Muscle layer of duodenum (tissue), 2 donors: ENCODE results near the gene TSPEAR.
"Not testable (repeated sequence)": the region's sequence is repeated elsewhere in the genome, so short reads cannot be mapped to it uniquely, and the experiment has no call there.

Experiments used
- H3K27ac ChIP-seq: one replicate; pipeline ENCODE4 v1.7.0; 2013; ENCODE audit warnings: mild to moderate bottlenecking, low read length
- H3K27me3 ChIP-seq: one replicate; pipeline ENCODE4 v1.7.0; 2013; ENCODE audit warnings: low read depth, mild to moderate bottlenecking, control low read depth, low read length
- H3K36me3 ChIP-seq, 2 donors: one replicate each; pipeline ENCODE4 v1.7.0; 2013; ENCODE audit warnings: low read length in 2 of 2, control low read depth in 1 of 2, mild to moderate bottlenecking in 1 of 2; ENCODE audit not compliant: insufficient read depth in 2 of 2, control insufficient read depth in 1 of 2
- H3K4me1 ChIP-seq, 2 donors: one replicate each; pipeline ENCODE4 v1.7.0; 2013; ENCODE audit warnings: low read length in 2 of 2, mild to moderate bottlenecking in 2 of 2, control low read depth in 1 of 2, moderate library complexity in 1 of 2; ENCODE audit not compliant: insufficient read depth in 2 of 2, control insufficient read depth in 1 of 2
- H3K4me3 ChIP-seq, 2 donors: one replicate each; pipeline ENCODE4 v1.7.0; 2013; ENCODE audit warnings: low read length in 2 of 2, low read depth in 1 of 2, mild to moderate bottlenecking in 1 of 2
- H3K9me3 ChIP-seq, 2 donors: one replicate each; pipeline ENCODE4 v1.7.0; 2013; ENCODE audit warnings: low read length in 2 of 2, control low read depth in 1 of 2, mild to moderate bottlenecking in 1 of 2; ENCODE audit not compliant: control insufficient read depth in 1 of 2
- donor health status: healthy.

TSPEAR gene

GRCh38 chr21:44583800-44584147 is 127.6 kb downstream of the TSPEAR start:
- Histone ChIP-seq H3K4me3 (no peak overlapping the region), H3K9me3 (peaks cover 0 to 22% of the 10 kb centered on the region in 2 donors), H3K27ac (no peak overlapping the region), H3K27me3 (no peaks in the 10 kb centered on the region), H3K36me3 (no peaks in the 10 kb centered on the region), H3K4me1 (peaks cover 0 to 3% of the 10 kb centered on the region in 2 donors)

GRCh38 chr21:44583089-44583799 is 128.1 kb downstream of the TSPEAR start:
- Histone ChIP-seq H3K27me3 (no peaks in the 10 kb centered on the region), H3K36me3 (no peaks in the 10 kb centered on the region), H3K27ac (no peak overlapping the region), H3K4me1 (peaks cover 0 to 3% of the 10 kb centered on the region in 2 donors), H3K4me3 (no peak overlapping the region), H3K9me3 (peaks cover 0 to 24% of the 10 kb centered on the region in 2 donors)

GRCh38 chr21:44582055-44582454 is 129.3 kb downstream of the TSPEAR start:
- Histone ChIP-seq H3K4me3 (no peak overlapping the region), H3K27ac (no peak overlapping the region), H3K9me3 (peaks cover 0 to 31% of the 10 kb centered on the region in 2 donors), H3K36me3 (no peaks in the 10 kb centered on the region), H3K4me1 (peaks cover 0 to 3% of the 10 kb centered on the region in 2 donors), H3K27me3 (no peaks in the 10 kb centered on the region)

- Histone ChIP-seq H3K9me3 (peaks cover 5 to 31% of the 10 kb centered on the region in 2 donors), H3K36me3 (no peaks in the 10 kb centered on the region), H3K27me3 (no peaks in the 10 kb centered on the region)
These were observed 130.2 kb downstream of the TSPEAR start for GRCh38 chr21:44581158-44581557.

GRCh38 chr21:44580231-44580821 is 131.0 kb downstream of the TSPEAR start, which contains the start of gene KRTAP10-5:
Gene KRTAP10-5, minus strand, starts transcription at chr21:44580604. Its CDS starts 26 bp downstream, at chr21:44580578.
- not testable (repeated sequence) for H3K4me3 ChIP-seq
- peaks cover 5 to 27% of the 10 kb centered on the region in 2 donors for H3K9me3 ChIP-seq

More at GRCh38 chr21:44581158-44581557, 130.2 kb downstream of the TSPEAR start:
- H3K27ac ChIP-seq = no peak overlapping the region
- no peak overlapping the region for H3K4me3 ChIP-seq
- H3K4me1 ChIP-seq = peaks cover 0 to 3% of the 10 kb centered on the region in 2 donors

GRCh38 chr21:44579833-44580144 is 131.6 kb downstream of the TSPEAR start:
- no peaks in the 10 kb centered on the region for H3K36me3 ChIP-seq
- no peaks in the 10 kb centered on the region for H3K27me3 ChIP-seq
- no peak overlapping the region for H3K4me3 ChIP-seq
- H3K9me3 ChIP-seq = peaks cover 5 to 27% of the 10 kb centered on the region in 2 donors
- peaks cover 0 to 3% of the 10 kb centered on the region in 2 donors for H3K4me1 ChIP-seq
- no peak overlapping the region for H3K27ac ChIP-seq

More at GRCh38 chr21:44580231-44580821, 131.0 kb downstream of the TSPEAR start, which contains the start of gene KRTAP10-5:
- H3K36me3 ChIP-seq, H3K4me1 ChIP-seq, H3K27me3 ChIP-seq, H3K27ac ChIP-seq: not testable (repeated sequence)

- Histone ChIP-seq H3K27ac (no peak overlapping the region), H3K36me3 (no peaks in the 10 kb centered on the region), H3K4me3 (no peak overlapping the region), H3K27me3 (no peaks in the 10 kb centered on the region), H3K4me1 (peaks cover 0 to 1% of the 10 kb centered on the region in 2 donors), H3K9me3 (peaks cover 5 to 27% of the 10 kb centered on the region in 2 donors)
These were observed 132.1 kb downstream of the TSPEAR start for GRCh38 chr21:44579056-44579832.

- no peak overlapping the region for H3K4me3 ChIP-seq
- peaks cover 5 to 27% of the 10 kb centered on the region in 2 donors for H3K9me3 ChIP-seq
- H3K36me3 ChIP-seq = no peaks in the 10 kb centered on the region
- no peaks in the 10 kb centered on the region for H3K27me3 ChIP-seq
- no peak overlapping the region for H3K27ac ChIP-seq
- H3K4me1 ChIP-seq = no peaks in the 10 kb centered on the region
These were observed 132.9 kb downstream of the TSPEAR start for GRCh38 chr21:44578371-44579055.

- Histone ChIP-seq H3K4me3 (no peak overlapping the region), H3K27me3 (no peaks in the 10 kb centered on the region), H3K9me3 (peaks cover 8 to 23% of the 10 kb centered on the region in 2 donors), H3K4me1 (no peaks in the 10 kb centered on the region), H3K36me3 (no peaks in the 10 kb centered on the region), H3K27ac (no peak overlapping the region)
These were observed 135.3 kb downstream of the TSPEAR start for GRCh38 chr21:44576025-44576420.

GRCh38 chr21:44575307-44576024 is 135.9 kb downstream of the TSPEAR start:
- H3K4me3 ChIP-seq = no peak overlapping the region
- H3K27ac ChIP-seq = no peak overlapping the region
- no peaks in the 10 kb centered on the region for H3K4me1 ChIP-seq
- no peaks in the 10 kb centered on the region for H3K36me3 ChIP-seq
- no peaks in the 10 kb centered on the region for H3K27me3 ChIP-seq
- peaks cover 8 to 24% of the 10 kb centered on the region in 2 donors for H3K9me3 ChIP-seq
